Stimulated activated CD8-positive, alpha-beta memory T cell treated with anti-CD3 and anti-CD28 coated beads, Interleukin-12 subunit alpha, Interleukin-12 subunit beta, amount 100 ng/mL, for 24 hours (primary cell): ENCODE results near the gene KRT34.
"Not testable (repeated sequence)": the region's sequence is repeated elsewhere in the genome, so short reads cannot be mapped to it uniquely, and the experiment has no call there.

ENCODE experiments used
- DNase-seq: peaks from one replicate; pipeline ENCODE4 v3.0.0-alpha.2; 2020; ENCODE audit errors: extremely low read depth

Gene KRT34

DNA sequence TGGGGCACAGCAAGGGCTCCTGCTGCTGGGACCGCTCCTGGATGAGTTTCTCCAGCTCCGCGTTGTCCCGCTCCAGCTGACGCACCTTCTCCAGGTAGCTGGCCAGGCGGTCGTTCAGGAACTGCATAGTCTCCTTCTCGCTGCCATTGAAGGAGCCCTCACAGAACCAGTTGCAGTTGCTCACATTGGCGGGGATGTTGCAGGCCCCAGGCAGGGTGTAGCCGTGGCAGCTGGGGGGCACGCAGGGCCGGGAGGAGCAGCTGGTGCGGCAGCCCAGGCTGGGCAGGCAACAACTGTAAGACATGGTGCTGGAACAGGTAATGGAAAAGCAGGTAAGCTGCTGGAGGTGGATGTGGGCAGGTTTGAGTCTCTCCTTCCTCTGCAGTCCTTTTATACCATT, at the start of gene KRT34:
Gene KRT34, minus strand, starts transcription at position 364 of the 400 bp plus-strand sequence. Its CDS starts 60 bp downstream, at position 304.
- not testable (repeated sequence) for DNase-seq

DNA sequence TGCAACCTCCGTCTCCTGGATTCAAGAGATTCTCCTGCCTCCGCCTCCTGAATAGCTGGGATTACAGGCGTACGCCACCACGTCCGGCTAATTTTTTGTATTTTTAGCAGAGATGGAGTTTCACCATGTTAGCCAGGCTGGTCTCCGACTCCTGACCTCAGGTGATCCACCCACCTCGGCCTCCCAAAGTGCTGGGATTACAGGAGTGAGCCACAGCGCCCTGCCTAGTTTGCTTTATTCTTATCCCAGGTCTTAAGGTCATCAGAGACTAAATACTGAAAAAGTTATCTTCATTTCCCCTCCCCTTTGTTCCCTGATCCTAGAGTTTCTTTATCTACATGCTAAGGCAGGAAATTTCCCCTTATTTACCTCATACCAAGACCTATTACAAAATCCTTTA, 48.3 kb upstream of the KRT34 start:
- DNase-seq = not testable (repeated sequence)

DNA sequence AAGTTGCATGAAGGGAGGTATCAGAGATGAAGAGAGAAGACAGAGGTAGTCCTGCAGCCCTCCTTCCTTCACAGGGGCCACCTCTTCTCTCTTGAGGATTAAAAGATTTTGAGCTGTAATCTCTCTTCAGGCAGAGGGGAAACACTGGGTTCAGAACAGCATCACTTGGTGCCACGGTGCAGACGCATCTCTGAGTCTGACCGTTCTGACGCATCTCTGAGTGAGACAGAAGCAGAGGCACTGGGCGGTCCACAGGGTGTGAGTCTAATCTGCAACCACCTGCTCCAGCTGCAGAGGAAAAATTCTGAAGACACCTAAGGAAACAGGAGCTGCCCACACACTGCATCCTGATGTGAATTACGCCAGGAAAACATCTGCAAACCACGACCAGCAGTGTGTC, 47.6 kb upstream of the KRT34 start:
- no peak for DNase-seq

DNA sequence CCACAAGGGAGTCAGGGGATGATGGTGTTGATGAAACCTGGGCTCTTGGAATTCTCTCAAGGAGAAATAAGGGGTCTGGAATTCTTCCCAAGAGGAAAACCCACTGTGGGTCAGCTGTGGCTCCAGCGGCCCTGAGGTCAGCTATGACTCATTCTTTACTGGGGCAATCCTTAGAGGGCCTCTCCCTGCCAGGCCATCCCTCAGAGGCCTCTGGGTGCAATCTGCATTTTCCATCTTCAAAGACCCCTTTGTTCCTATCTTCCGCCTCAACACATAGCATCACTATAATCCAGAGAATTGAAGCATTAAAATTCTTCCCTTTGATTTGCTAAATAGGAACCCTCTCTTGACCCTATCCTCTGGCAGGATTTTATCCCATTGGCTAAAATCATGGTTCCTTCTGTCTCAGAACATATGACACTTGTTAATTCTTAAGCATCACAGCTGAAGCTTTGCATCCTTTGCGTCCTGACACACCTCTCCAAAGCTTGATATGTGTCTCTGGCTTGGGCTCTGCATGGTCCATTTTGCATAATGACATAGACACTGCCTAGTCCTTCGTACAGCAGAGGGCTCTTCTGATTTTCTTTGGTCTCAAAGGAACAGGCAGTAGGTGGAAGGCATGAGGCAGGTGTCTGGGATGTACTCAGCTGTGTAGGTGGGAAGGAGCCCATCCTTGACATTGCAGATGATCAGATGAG, 46.6 kb upstream of the KRT34 start:
- DNase-seq = no peak

DNA sequence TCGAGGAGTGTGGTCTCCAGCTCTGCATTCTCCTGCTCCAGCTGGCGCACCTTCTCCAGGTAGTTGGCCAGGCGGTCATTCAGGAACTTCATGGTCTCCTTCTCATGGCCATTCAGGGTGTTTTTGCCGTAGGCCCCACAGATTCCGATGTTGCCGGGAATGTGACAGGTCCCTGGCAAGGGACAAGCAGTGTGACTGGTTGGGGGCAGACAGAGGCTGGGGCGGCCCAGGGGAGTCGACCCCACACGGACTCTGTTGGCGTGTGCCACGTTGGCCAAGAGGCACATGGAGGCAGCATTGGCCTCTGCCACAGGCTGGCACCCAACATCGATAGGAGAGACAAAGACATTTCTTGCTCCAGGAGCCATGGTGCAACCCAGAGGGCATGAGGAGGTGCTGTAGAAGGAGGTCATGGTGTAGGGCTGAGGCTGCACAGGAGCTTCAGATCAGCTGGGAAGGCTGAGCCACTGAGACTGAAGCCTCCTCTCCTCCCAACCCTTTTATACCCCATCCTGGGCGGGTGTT, 42.1 kb upstream of the KRT34 start, which contains the start of gene KRT37:
Gene KRT37, minus strand, starts transcription at position 475 of the 525 bp plus-strand sequence. Its CDS starts 62 bp downstream, at position 413.
- no peak for DNase-seq

DNA sequence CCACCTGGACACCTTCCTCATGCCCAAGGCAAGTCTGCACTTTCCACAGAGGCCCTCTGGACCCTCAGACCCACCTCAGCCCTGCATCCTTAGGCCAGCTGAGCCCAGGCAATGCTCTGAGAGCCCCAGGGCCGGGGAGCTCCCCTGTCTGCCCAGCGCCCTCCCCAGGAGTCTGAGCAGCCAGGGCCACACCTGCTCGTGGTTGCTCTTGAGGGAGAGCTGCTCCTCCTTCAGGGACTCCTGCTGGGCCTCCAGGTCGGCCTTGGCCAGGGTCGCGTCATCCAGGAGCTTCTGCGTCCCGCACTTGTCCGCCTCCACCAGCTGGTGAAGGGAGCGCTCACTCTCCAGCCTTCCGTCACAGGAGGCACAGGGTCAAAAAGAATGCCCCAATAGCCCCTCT, 40.5 kb upstream of the KRT34 start:
- not testable (repeated sequence) for DNase-seq

DNA sequence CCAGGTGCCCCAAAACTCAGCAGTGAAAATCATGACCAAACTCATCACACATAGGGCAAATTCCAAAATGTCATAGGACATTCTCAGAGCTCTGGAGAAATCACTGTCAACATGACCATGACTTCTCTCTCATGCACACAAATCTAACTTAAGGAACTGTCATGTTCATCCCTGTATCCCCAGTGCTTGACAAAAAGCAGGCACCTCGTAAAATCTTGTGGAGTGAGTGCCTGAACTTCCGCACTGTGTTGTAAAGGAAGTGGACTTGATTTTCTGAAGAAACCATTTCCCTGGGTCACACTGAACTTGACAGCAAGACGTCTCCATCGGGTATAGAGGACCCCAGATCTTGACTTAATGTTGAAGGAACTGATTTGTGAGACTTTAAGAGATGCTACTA, 39.5 kb upstream of the KRT34 start:
- no peak for DNase-seq

DNA sequence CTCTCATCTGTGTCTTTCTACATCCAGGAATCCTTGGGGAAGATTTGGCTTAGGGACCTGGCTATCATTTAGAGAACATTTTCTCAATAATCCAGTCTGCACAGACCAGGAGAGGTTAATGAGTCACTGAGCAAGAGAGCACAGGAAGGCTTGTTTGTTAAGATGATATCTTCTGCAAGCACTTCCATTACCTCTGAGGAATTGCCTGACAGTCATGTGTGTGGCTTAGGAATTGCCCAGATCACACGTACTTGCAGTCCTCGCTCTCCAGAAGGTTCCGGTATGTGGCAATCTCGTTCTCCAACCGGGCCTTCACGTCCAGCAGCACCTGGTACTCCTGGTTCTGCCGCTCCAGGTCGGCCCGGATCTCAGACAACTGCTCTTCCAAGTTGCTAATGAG, 39.0 kb upstream of the KRT34 start:
- DNase-seq = no peak

DNA sequence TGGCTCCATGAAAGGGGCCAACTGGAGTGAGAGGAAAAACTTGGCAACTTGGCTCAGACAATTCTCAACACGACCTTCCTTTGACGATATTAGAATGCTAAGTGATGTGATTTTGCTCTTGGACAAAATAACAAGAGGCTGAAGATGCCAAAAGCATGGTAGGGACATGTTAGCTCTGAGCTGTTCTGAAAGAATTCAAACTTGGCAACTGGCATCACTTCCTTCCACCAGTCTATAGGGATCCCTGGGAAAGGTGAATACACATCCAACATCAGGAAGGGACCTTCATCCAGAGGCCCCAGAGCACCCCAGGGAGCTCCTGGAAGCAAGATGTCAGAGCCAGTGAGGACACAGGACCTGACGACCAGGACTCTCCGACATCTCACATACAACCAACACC, 38.0 kb upstream of the KRT34 start:
- DNase-seq = no peak

DNA sequence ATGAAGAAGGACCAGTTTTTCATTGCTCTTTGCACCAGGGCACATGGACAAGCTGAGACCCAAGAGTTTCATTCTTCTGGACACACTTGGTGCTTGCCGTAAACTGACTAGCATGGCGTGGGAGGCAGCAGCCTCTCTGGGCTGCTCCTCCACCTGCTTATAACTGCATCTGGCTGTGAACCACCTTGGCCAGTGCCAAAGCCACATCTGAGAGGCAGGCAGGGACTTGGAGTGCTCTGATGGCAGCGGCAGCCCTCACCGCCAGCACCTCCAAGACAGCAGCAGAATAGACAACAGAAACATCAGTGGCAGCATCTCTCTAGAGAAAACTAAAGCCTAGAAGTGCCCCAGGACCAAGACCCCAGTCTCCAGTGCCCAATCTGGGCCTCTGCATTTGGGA, 37.6 kb upstream of the KRT34 start:
- DNase-seq = no peak

DNA sequence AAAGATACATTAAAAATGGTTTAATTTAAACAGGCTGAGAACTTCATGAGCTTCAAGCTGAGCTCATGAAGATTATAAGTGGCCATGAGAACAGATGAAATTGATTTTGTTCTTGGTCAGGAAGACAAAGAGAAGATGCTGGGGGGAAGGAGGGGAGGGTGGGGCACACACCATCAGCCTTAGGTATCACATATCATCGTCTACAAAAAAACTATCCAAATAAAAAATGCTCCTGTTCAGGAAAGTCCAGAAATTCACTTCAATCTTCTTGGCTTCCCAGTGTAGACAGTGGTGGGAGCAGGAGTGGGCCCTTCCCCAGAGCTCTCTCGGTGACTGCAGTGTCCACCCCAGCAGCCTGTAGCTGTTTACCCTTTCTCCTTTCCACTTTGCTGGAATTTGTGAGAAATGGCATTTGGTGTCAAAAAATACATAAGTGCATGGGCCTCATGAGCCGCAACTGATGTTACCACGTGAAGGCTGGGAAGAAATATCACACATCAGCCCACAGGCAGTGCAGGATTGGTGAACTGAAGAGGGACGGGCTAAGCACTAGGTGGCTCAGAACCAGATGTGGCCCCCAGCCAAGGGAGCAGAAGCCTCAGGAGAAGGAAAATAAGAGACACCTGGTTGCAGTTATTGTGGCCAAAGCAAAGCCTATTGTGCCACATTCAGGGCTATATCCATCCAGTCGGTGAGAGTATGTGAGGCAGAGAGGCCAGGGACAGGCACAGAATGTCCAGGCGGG, 36.2 kb upstream of the KRT34 start:
- no peak for DNase-seq

DNA sequence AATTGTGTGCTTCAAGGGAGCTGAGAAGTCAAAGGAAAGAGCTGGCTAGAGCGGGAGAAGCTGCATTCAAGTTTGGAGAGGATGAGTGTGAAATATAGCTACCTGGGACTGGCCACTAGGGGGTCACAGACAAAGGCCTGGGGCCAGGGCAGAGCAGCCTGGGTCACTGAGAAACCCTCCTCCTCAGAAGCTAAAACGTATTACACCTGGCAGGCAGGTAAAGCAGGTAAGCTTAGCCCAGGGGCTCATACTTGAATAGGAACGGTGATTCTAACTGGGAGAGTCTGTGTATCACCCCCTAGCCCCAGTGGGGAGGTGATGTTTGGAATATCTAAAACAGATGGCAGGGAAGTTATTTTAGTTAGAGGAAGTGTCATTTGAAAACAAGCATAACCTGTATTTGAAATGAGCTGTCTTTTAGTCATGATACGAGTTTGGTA, 35.5 kb upstream of the KRT34 start:
- no peak for DNase-seq

DNA sequence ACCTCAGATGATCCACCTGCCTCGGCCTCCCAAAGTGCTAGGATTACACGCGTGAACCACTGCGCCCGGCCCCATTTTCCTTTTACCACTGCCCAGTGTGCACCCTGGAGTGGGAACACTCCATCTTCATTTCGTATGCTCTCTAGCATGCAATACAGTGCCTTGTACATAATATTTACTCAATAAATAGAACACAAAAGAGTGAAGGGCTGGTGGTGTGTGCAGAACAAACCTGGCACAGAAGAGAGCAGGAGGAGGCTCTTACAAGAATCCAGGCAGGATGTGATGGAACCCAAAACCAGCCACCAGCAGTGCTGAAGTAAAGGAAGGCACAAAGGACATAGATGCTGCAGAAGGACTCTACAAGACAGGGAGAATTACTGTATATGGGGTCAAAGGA, 35.0 kb upstream of the KRT34 start:
- no peak for DNase-seq

DNA sequence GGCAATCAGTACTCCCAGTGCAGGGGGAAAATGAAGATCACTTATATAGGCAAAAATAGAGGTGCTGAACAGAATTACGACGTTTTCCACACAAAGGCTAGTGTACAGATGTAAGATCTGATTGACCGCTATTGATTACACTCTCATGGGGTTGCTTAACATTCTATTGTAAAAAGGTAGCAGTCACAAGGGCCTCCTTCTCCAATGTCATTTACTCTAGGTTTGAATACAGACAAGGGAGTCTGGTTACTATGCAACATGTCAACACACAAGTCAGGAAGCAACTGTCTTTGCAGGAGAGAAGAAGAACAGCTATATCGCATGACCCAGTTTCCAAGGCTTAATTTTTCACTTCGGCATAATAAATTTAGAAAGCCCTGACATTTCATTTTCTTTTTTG, 34.4 kb upstream of the KRT34 start:
- no peak for DNase-seq

DNA sequence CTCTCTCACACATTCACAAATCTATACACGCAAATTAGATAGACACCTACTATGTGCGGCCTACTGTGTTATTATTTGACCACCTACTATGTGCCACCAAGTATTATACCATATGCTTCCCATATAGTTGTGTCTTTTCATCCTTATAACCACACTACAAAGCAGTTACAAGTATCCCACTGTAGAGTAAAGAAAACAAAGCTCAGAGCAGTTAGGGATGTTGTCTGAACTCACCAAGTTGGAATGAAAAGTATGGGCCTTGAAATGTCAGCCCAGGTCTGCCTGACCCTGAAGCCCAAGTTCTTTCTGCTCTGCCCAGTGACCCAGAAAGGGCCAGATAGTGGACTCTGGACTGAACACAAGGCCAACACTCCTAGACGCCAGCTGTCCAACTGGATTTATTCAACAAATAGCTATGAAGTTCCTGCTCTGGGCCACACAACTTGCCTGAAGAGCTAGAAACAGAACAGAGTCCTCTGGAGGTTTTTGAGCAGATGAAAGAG, 33.8 kb upstream of the KRT34 start:
- no peak for DNase-seq

DNA sequence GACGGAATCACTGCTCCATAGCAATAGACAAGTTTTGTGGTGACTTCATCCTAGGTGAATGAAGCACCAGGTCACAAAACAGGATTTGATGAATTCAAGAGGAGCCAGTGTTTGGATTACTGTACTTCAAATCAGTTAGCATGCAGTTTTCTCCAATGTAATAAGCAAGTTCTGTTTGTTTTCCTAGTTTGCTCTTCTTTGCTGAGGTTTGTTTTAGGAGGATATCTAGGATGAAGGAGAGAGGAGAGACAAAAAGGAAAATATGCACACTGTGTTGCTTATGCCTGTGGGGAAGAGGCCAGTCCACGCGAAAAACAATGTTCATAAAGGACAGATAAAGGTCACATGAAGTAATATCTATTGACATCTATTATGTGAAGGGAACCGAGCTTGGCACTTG, 33.3 kb upstream of the KRT34 start:
- no peak for DNase-seq

DNA sequence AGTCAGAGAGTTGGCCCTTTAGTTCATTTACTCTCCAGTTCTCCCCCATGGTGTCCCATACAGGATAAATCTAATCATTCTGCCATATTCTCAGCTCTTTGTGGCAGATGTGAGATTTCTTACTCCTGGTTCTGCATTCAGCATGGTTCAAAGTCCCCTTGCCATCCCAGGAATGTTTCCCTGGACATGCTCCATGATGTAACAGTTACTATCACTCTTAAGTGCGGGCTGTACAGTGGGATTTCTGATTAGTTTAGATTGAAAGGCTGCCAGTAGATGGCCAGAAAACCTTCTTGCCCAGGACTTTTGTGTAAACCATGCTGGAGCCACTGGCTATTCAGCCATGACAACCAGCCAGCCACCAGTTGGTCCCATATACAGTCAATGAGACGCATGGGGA, 31.9 kb upstream of the KRT34 start:
- no peak for DNase-seq

DNA sequence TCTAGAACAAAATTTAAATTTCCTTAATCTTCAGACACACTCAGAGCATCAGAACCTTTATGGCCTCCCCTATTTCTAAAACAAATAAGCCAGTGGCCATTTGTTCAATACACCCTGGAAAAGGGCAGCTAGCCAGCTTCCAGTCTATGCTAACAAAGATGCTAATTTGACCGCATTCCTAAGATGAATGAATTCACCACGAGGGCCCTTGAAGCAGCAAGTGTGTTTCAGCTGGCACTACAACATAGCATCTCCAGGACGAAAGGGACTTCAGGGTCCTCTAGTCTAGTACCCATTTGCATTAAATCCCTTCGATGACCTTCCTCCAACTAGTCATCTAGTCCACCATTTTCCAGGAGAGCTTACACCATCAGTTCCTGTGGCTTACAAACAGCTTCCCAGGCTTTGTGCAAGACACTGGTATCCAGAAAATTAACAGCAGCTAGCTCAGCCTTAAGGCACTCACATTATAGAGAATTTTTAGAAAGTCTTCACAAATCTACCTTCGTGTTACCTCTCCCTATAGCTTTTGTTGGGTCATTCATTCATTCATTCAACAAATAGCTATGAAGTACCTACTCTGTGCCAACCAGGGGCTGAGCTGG, 31.3 kb upstream of the KRT34 start:
- DNase-seq = no peak

DNA sequence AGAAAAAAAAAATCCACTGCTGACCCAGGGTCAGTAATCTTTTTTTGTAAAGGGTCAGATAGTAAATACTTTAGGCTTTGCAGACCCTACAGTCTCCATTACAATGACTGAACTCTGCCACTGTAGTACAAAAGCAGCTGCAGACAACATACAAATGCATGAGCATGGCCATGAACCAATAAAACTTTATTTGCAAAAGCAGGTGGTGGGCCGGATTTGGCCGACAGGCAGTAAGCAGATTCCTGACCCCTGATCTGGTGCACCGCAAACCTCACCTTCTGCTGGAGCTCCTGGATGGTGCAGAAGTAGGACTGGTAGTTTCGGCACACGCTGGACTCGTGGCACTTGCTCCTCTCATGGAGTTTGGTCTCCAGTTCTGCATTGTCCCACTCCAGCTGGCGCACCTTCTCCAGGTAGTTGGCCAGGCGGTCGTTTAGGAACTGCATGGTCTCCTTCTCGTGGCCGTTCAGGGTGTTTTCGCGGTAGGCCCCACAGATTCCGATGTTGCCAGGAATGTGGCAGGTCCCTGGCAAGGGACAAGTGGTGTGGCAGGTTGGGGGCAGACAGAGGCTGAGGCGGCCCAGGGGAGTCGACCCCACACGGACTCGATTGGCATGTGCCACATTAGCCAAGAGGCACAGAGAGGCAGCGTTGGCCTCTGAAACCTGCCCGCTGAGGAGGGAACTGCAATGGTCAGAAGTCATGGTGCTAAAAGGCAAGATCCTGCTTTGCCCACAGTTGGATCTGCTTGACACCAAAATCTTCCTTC, 29.1 kb upstream of the KRT34 start:
- DNase-seq = no peak

DNA sequence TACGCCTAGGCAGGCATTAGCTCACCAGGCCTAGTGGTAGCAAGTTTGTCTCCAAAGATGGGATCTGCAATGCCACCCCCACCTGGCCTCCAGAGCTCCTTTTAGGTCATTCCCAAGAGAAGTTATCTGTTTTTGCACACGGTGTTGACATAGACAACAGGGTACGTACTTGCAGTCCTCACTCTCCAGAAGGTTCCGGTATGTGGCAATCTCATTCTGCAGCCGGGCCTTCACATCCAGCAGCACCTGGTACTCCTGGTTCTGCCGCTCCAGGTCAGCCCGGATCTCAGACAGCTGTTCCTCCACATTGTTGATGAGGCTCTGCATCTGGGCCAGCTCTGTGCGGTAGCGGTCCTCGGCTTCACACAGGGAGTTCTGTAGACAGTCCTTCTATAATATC, 25.1 kb upstream of the KRT34 start:
- DNase-seq = no peak

DNA sequence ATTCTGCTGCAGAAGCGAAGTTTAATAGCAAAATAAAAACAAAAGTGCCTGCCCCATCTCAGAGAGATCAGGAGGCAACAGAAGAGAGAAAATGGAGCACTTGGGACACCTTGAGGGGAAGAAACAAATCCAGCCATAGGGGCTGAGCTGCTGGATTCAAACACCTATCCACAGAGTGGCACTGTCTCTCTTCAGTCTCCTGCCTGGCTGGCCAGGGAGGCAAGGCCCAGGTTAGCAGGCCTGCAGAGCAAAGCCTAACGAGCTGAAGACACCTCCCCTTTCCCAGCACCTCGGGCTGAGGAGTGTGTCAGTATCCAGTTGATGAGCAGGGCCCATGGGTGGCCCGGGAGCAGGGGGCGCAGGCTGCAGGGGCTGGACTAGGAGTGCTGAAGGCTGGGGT, 24.1 kb upstream of the KRT34 start:
- no peak for DNase-seq
